ENCODE results near the gene STXBP6. TPM values are rescaled to one million over a fixed set of nuclear protein-coding genes. Genes with fewer than 3 reads are reported as not detected.
A peak's percentile ranks its signal among the peaks of the same experiment; 100 is the strongest.

Gene STXBP6
- total RNA-seq, 1 experiment from 2014 or later: 5.3 TPM

- DNase-seq (ENCODE audit: low spot score): no peak
- no peaks in the 10 kb centered on the region for H3K36me3 ChIP-seq (ENCODE audit: insufficient read depth, low read length, poor library complexity, severe bottlenecking)
- BruUV-seq (replicated peaks): no TSS peak
- H3K27ac ChIP-seq (ENCODE audit: low read depth, low read length, poor library complexity, severe bottlenecking): no peak overlapping the region
- CTCF ChIA-PET: no interaction called here
- no peak overlapping the region for H3K4me3 ChIP-seq (ENCODE audit: low read depth, low read length, poor library complexity, severe bottlenecking)
- H3K9me3 ChIP-seq (ENCODE audit: low read depth, low read length, poor library complexity, severe bottlenecking): no peaks in the 10 kb centered on the region
- no peak for TF ChIP-seq EZH2 (IDR thresholded peaks at IDR 0.05; ENCODE audit: borderline replicate concordance, low read depth, low read length, poor library complexity, severe bottlenecking)
- TF ChIP-seq CTCF (conservative IDR thresholded peaks at IDR 0.05; ENCODE audit: low read depth, low read length): no peak
- POLR2A ChIA-PET (ENCODE audit: low non-redundant PET): interaction anchor here (0.7 kb wide), 1 partner anchor 663 kb away, joined by 5 read pairs; no protein-coding TSS in a partner anchor
- no peaks in the 10 kb centered on the region for H3K4me1 ChIP-seq (ENCODE audit: insufficient read depth, low read length, poor library complexity, severe bottlenecking)
- intact Hi-C loops (cut with micrococcal nuclease; ENCODE audit: unreplicated experiment): loop anchor here (5.0 kb wide), 1 partner anchor 350 kb away; no protein-coding TSS in a partner anchor
- peaks cover 71% of the 10 kb centered on the region for H3K27me3 ChIP-seq (replicated peaks; ENCODE audit: insufficient read depth, low read depth, low read length, poor library complexity)
Observed at GRCh38 chr14:25052385-25052784, 2.4 kb upstream of the STXBP6 start.

- no TSS peak for BruUV-seq (replicated peaks)
- no peaks in the 10 kb centered on the region for H3K36me3 ChIP-seq (ENCODE audit: insufficient read depth, low read length, poor library complexity, severe bottlenecking)
- no peaks in the 10 kb centered on the region for H3K9me3 ChIP-seq (ENCODE audit: low read depth, low read length, poor library complexity, severe bottlenecking)
- TF ChIP-seq CTCF (conservative IDR thresholded peaks at IDR 0.05; ENCODE audit: low read depth, low read length) (no peak), EZH2 (IDR thresholded peaks at IDR 0.05; ENCODE audit: borderline replicate concordance, low read depth, low read length, poor library complexity, severe bottlenecking) (peak; percentile 74)
- peaks cover 77% of the 10 kb centered on the region for H3K27me3 ChIP-seq (replicated peaks; ENCODE audit: insufficient read depth, low read depth, low read length, poor library complexity)
- peak; percentile 42 for DNase-seq (ENCODE audit: low spot score)
- peak overlapping the region; percentile 49 for H3K4me3 ChIP-seq (ENCODE audit: low read depth, low read length, poor library complexity, severe bottlenecking)
- H3K27ac ChIP-seq (ENCODE audit: low read depth, low read length, poor library complexity, severe bottlenecking): no peak overlapping the region
- H3K4me1 ChIP-seq (ENCODE audit: insufficient read depth, low read length, poor library complexity, severe bottlenecking): no peaks in the 10 kb centered on the region
- ChIA-PET POLR2A (ENCODE audit: low non-redundant PET) (interaction anchor here (0.6 kb wide), 1 partner anchor 21 kb away, joined by 3 read pairs; no protein-coding TSS in a partner anchor), CTCF (no interaction called here)
- intact Hi-C loops (cut with micrococcal nuclease; ENCODE audit: unreplicated experiment): loop anchor here (5.0 kb wide), 1 partner anchor 352 kb away; no protein-coding TSS in a partner anchor
Observed at GRCh38 chr14:25050269-25051150, 563 bp upstream of the STXBP6 start.

- no peak for DNase-seq (ENCODE audit: low spot score)
- no peaks in the 10 kb centered on the region for H3K4me1 ChIP-seq (ENCODE audit: insufficient read depth, low read length, poor library complexity, severe bottlenecking)
- CTCF ChIA-PET: no interaction called here
- peak overlapping the region; percentile 49 for H3K4me3 ChIP-seq (ENCODE audit: low read depth, low read length, poor library complexity, severe bottlenecking)
- no peak for TF ChIP-seq CTCF (conservative IDR thresholded peaks at IDR 0.05; ENCODE audit: low read depth, low read length)
- no peak for TF ChIP-seq EZH2 (IDR thresholded peaks at IDR 0.05; ENCODE audit: borderline replicate concordance, low read depth, low read length, poor library complexity, severe bottlenecking)
- no peaks in the 10 kb centered on the region for H3K9me3 ChIP-seq (ENCODE audit: low read depth, low read length, poor library complexity, severe bottlenecking)
- POLR2A ChIA-PET (ENCODE audit: low non-redundant PET): no interaction called here
- peaks cover 72% of the 10 kb centered on the region for H3K27me3 ChIP-seq (replicated peaks; ENCODE audit: insufficient read depth, low read depth, low read length, poor library complexity)
- BruUV-seq (replicated peaks): no TSS peak
- H3K27ac ChIP-seq (ENCODE audit: low read depth, low read length, poor library complexity, severe bottlenecking): no peak overlapping the region
- intact Hi-C loops (cut with micrococcal nuclease; ENCODE audit: unreplicated experiment): no loop called here
- H3K36me3 ChIP-seq (ENCODE audit: insufficient read depth, low read length, poor library complexity, severe bottlenecking): no peaks in the 10 kb centered on the region
Observed at GRCh38 chr14:25049093-25049567, 817 bp downstream of the STXBP6 start.
